Mucosa of descending colon (tissue), 3 donors: ENCODE results near the gene GGA3. TPM values are rescaled to one million over a fixed set of nuclear protein-coding genes. Genes with fewer than 3 reads are reported as not detected.
A peak's percentile ranks its signal among the peaks of the same experiment; 100 is the strongest.
"Not testable (repeated sequence)": the region's sequence is repeated elsewhere in the genome, so short reads cannot be mapped to it uniquely, and the experiment has no call there.

Experiments
- ATAC-seq: fragments of 200-7000 bp; cut with Tn5 transposase; one replicate; pipeline ENCODE4 v1.9.1; 2020; ENCODE audit warnings: mild to moderate bottlenecking, moderate library complexity
- DNase-seq, 3 donors: peaks; one replicate each; pipeline ENCODE4 v3.0.0-alpha.2; 2020
- H3K36me3 ChIP-seq: fragments of 200-600 bp; one replicate; pipeline ENCODE4 v1.8.0; 2021; ENCODE audit warnings: low read depth, mild to moderate bottlenecking
- H3K4me1 ChIP-seq: fragments of 200-600 bp; one replicate; pipeline ENCODE4 v1.8.0; 2021; ENCODE audit warnings: low read depth, mild to moderate bottlenecking
- H3K4me3 ChIP-seq: fragments of 200-600 bp; one replicate; pipeline ENCODE4 v1.8.0; 2021; ENCODE audit warnings: mild to moderate bottlenecking
- H3K9me3 ChIP-seq: fragments of 200-600 bp; one replicate; pipeline ENCODE4 v1.8.0; 2021; ENCODE audit warnings: mild to moderate bottlenecking
- intact Hi-C, 2 donors: fragments of 100-400 bp; cut with DNase I in 1 of 2; cut with micrococcal nuclease in 1 of 2; formaldehyde crosslinking; loops; one replicate each; pipeline versions ENCODE4 v1.11.0 to v1.11.1; 2022; cut with DNase I, micrococcal nuclease
- total RNA-seq, 3 donors: library from RNA; stranded (reverse); fragmentation: NEBNext Ultra II Directional in 2 of 3; extraction: Animal tissue kit (Norgen Biotek cat#: 25700) in 2 of 3; gene quantifications; one replicate each; pipeline versions ENCODE4 v1.2.1 to v1.2.4, GENCODE V29; 2021 to 2023
- TF ChIP-seq, protein P1 (sequence below): fragments of 200-600 bp; IDR thresholded peaks from one replicate; pipeline ENCODE4 v1.8.0; 2022; ENCODE audit warnings: antibody characterized with exemption, mild to moderate bottlenecking
- donor health status: DM: no; HTN: no; CAD: no; lungs with moderate emphysema.
- donor health status: DM: no; HTN: no; CAD: no.
- donor health status: DM: no; HTN: yes; CAD: no.

GGA3 gene
- total RNA-seq, 3 donors from 2014 or later: 45.3 to 54.8 (median 49.3) TPM

DNA sequence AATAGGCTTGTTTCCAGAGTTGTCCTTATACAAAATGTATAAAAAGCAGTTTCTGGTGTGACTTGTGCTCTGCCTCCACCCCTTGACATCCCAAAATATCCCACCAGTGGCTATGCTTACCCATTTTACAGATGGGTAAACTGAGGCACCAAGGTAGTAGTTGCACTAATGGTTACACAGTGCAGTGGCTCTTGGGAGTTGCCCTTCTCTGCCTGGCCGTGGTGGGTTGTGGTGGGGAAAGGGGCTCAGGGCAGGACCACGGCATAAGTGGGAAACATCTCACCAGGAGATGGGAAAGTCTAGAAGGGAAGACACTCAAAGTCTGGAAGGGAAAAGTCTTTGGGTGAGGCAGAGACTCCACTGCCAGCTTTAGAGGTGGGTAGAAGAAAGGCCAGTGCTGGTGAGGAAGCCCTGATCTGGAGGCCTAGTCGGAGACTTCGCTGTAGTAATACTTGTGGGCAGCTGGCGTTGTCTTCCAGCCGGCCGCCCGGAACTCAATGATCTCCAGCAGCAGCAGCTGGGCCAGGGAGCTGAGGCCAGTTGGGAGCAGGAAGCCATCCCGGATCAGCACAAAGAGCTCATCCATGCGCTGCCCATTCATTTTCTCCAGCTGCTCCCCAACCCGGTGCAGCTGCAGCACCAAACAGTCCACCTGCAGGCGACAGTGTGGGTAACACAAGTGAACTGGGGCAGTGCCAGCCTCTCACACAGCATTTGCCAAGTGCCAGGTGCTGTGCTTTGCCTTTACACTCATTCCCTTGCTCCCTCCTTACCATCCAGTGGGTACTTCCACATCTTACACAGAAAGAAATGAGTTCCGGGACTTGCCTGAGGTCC lies 5.1 kb upstream of the GGA3 start:
- DNase-seq (no peak), ATAC-seq (no peak)
- intact Hi-C loops: no loop called here
- TF ChIP-seq, protein P1, sequence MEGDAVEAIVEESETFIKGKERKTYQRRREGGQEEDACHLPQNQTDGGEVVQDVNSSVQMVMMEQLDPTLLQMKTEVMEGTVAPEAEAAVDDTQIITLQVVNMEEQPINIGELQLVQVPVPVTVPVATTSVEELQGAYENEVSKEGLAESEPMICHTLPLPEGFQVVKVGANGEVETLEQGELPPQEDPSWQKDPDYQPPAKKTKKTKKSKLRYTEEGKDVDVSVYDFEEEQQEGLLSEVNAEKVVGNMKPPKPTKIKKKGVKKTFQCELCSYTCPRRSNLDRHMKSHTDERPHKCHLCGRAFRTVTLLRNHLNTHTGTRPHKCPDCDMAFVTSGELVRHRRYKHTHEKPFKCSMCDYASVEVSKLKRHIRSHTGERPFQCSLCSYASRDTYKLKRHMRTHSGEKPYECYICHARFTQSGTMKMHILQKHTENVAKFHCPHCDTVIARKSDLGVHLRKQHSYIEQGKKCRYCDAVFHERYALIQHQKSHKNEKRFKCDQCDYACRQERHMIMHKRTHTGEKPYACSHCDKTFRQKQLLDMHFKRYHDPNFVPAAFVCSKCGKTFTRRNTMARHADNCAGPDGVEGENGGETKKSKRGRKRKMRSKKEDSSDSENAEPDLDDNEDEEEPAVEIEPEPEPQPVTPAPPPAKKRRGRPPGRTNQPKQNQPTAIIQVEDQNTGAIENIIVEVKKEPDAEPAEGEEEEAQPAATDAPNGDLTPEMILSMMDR: no peak
- no peaks in the 10 kb centered on the region for H3K9me3 ChIP-seq
- H3K4me1 ChIP-seq: peaks cover 20% of the 10 kb centered on the region
- H3K4me3 ChIP-seq: no peak overlapping the region
- H3K36me3 ChIP-seq: peaks cover 8% of the 10 kb centered on the region

DNA sequence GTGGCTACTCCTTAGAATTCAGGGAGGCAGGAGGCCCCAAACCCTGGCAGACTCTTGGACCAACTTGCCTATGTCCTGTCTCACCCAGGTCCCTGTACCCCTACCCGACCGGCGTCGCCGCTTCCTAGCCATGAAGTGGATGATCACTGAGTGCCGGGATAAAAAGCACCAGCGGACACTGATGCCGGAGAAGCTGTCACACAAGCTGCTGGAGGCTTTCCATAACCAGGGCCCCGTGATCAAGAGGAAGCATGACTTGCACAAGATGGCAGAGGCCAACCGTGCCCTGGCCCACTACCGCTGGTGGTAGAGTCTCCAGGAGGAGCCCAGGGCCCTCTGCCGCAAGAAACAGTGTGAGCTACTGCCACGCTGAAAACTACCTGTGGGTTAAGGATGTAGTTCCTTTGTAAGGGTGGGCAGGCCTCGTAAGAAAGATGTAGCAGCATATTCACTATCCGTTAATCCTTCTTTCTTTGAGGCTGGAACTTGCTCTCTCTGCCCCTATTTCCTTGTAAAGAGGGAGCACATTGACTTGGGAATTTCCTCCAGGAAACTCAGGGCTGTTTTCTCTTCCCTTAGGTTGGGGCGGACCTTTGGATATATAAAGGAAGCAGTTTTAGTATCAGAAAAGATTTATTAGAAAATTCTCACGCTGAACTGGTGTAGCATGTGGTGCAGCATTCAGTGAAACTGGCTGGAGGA lies 4.4 kb upstream of the GGA3 start:
- Histone ChIP-seq H3K4me1 (peaks cover 20% of the 10 kb centered on the region), H3K4me3 (no peak overlapping the region), H3K9me3 (no peaks in the 10 kb centered on the region), H3K36me3 (peaks cover 8% of the 10 kb centered on the region)
- DNase-seq: no peak
- ATAC-seq: no peak
- intact Hi-C loops: no loop called here
- TF ChIP-seq, protein P1: no peak

- Histone ChIP-seq H3K4me1 (peaks cover 24% of the 10 kb centered on the region), H3K9me3 (no peaks in the 10 kb centered on the region), H3K36me3 (peaks cover 8% of the 10 kb centered on the region), H3K4me3 (no peak overlapping the region)
- intact Hi-C loops: no loop called here
- TF ChIP-seq, protein P1: no peak
- DNase-seq (no peak), ATAC-seq (no peak)
Measured at GRCh38 chr17:75263055-75263454, 1.6 kb upstream of the GGA3 start.

DNA sequence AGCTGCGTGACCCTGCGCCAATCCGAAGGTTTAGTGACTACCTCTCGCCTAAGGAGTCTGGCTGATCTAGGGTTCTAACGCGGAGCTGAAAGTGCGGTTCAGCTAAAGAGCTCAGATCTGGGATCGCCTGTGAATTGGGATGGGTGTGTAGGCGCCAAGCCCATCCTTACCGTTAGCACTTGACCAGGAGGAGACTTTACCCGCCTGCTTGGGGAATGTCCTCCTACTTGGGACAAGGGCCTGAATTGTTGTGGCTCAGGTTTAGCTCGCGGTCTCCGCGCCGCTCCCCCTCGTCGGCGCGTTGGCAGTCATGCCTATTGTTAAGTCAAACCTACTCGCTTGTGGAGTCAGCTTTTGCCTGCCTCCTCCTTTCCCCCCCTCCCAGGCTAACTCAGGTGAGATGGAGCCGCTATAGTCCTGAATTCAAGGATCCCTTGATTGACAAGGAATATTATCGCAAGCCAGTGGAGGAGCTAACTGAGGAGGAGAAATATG lies 753 bp upstream of the GGA3 start:
- H3K4me1 ChIP-seq: peaks cover 20% of the 10 kb centered on the region
- H3K36me3 ChIP-seq: peaks cover 8% of the 10 kb centered on the region
- DNase-seq: no peak
- peak overlapping the region; percentile 91 for H3K4me3 ChIP-seq
- ATAC-seq: peak; percentile 27
- no peaks in the 10 kb centered on the region for H3K9me3 ChIP-seq
- TF ChIP-seq, protein P1: no peak
- intact Hi-C loops: no loop called here

- intact Hi-C loops: no loop called here
Measured at GRCh38 chr17:75260641-75261335, 618 bp downstream of the GGA3 start.

GRCh38 chr17:75257228-75257627 lies 4.2 kb downstream of the GGA3 start:
- not testable (repeated sequence) for ATAC-seq

More at GRCh38 chr17:75260641-75261335, 618 bp downstream of the GGA3 start:
- TF ChIP-seq, protein P1: no peak
- Histone ChIP-seq H3K4me1 (peaks cover 16% of the 10 kb centered on the region), H3K4me3 (peak overlapping the region; percentile 91), H3K36me3 (no peaks in the 10 kb centered on the region), H3K9me3 (no peaks in the 10 kb centered on the region)
- ATAC-seq: peak; percentile 19
- DNase-seq: no peak

DNA sequence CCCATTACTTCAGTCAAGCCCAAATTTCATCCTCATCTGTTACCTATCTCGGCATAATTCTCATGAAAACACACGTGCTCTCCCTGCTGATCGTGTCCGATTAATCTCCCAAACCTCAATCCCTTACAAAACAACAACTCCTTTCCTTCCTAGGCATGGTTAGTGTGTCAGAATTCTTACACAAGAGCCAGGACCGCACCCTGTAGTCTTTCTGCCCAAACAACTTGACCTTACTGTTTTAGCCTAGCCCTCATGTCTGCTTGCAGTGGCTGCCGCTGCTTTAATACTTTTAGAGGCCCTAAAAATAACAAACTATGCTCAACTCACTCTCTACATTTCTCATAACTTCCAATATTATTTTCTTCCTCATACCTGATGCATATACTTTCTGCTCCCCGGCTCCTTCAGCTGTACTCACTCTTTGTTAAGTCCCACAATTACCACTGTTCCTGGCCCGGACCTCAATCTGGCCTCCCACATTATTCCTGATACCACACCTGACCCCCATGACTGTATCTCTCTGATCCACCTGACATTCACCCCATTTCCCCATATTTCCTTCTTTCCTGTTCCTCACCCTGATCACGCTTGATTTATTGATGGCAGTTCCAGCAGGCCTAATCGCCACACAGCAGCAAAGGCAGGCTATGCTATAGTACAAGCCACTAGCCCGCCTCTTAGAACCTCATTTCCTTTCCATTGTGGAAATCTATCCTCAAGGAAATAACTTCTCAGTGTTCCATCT lies 5.3 kb downstream of the GGA3 start:
- not testable (repeated sequence) for ATAC-seq

More at GRCh38 chr17:75257228-75257627, 4.2 kb downstream of the GGA3 start:
- DNase-seq, H3K9me3 ChIP-seq, H3K4me3 ChIP-seq, H3K36me3 ChIP-seq, intact Hi-C loops, H3K4me1 ChIP-seq: not testable (repeated sequence)

More for the DNA sequence above, 5.3 kb downstream of the GGA3 start:
- intact Hi-C loops, H3K4me3 ChIP-seq, H3K36me3 ChIP-seq, H3K9me3 ChIP-seq, H3K4me1 ChIP-seq, DNase-seq: not testable (repeated sequence)
